Coronary artery (tissue), 2 donors: ENCODE data around the gene CHST9.

Experiments
- DNase-seq: peaks from one replicate; pipeline ENCODE4 v3.0.0-alpha.2; 2017; ENCODE audit warnings: low spot score
- H3K27ac ChIP-seq, 2 donors: fragments of 200-600 bp; sonication (generic); one replicate each; pipeline ENCODE4 v1.5.1; 2016 to 2019
- H3K4me3 ChIP-seq: fragments of 200-600 bp; sonication (generic); 2 replicates; pipeline ENCODE4 v1.5.1; 2016; ENCODE audit warnings: mild to moderate bottlenecking, moderate library complexity
- CTCF ChIP-seq: fragments of 200-600 bp; sonication (generic); IDR thresholded peaks from one replicate; pipeline ENCODE4 v1.5.1; 2019; ENCODE audit warnings: antibody characterized with exemption

The CHST9 gene

GRCh38 chr18:26970637-26971036, 214.5 kb downstream of the CHST9 start:
- H3K27ac ChIP-seq, result no peak overlapping the region
- no peak overlapping the region for H3K4me3 ChIP-seq
- no peak for TF ChIP-seq CTCF
- no peak for DNase-seq

GRCh38 chr18:26965206-26965605, 219.9 kb downstream of the CHST9 start:
- no peak for DNase-seq
- H3K4me3 ChIP-seq, result no peak overlapping the region
- no peak overlapping the region for H3K27ac ChIP-seq
- no peak for TF ChIP-seq CTCF

GRCh38 chr18:26963292-26963691, 221.8 kb downstream of the CHST9 start:
- TF ChIP-seq CTCF, result no peak
- DNase-seq, result no peak
- Histone ChIP-seq H3K27ac (no peak overlapping the region), H3K4me3 (no peak overlapping the region)

- Histone ChIP-seq H3K4me3 (no peak overlapping the region), H3K27ac (no peak overlapping the region)
- DNase-seq, result no peak
- TF ChIP-seq CTCF, result no peak
These were observed 223.3 kb downstream of the CHST9 start for GRCh38 chr18:26961839-26962238.

- no peak for DNase-seq
- Histone ChIP-seq H3K4me3 (no peak overlapping the region), H3K27ac (no peak overlapping the region)
- TF ChIP-seq CTCF, result no peak
These were observed 224.2 kb downstream of the CHST9 start for GRCh38 chr18:26960911-26961310.

GRCh38 chr18:26956863-26957262, 228.2 kb downstream of the CHST9 start:
- no peak overlapping the region for H3K4me3 ChIP-seq
- H3K27ac ChIP-seq, result no peak overlapping the region
- no peak for TF ChIP-seq CTCF
- no peak for DNase-seq

- no peak for TF ChIP-seq CTCF
- no peak for DNase-seq
- Histone ChIP-seq H3K4me3 (no peak overlapping the region), H3K27ac (no peak overlapping the region)
These were observed 236.4 kb downstream of the CHST9 start for GRCh38 chr18:26948703-26949102.
